ENCODE results near the gene KCNK18. TPM values are rescaled to one million over a fixed set of nuclear protein-coding genes. Genes with fewer than 3 reads are reported as not detected.
"Not testable (repeated sequence)": the region's sequence is repeated elsewhere in the genome, so short reads cannot be mapped to it uniquely, and the experiment has no call there.

Gene KCNK18
- total RNA-seq, 4 donors from 2014 or later: not detected

GRCh38 chr10:117228210-117228609 is 30.9 kb downstream of the KCNK18 start:
- intact Hi-C loops (cut with DNase I): no loop called here
- H3K36me3 ChIP-seq: no peaks in the 10 kb centered on the region
- H3K9me3 ChIP-seq: no peaks in the 10 kb centered on the region
- TF ChIP-seq EP300 (IDR thresholded peaks at IDR 0.05): no peak
- no peak for TF ChIP-seq CTCF (IDR thresholded peaks at IDR 0.05)
- no peak for TF ChIP-seq POLR2AphosphoS5 (IDR thresholded peaks at IDR 0.05)
- TF ChIP-seq POLR2A (IDR thresholded peaks at IDR 0.05; ENCODE audit: low read depth): no peak
- no peaks in the 10 kb centered on the region for H3K4me1 ChIP-seq
- H3K27ac ChIP-seq (replicated peaks in 1 of 4): no peak overlapping the region
- peaks cover 0 to 66% (median 0%) of the 10 kb centered on the region in 4 donors for H3K27me3 ChIP-seq
- H3K4me3 ChIP-seq: no peak overlapping the region
- no peak for DNase-seq (ENCODE audit: extremely low spot score)

GRCh38 chr10:117230107-117230506 is 32.8 kb downstream of the KCNK18 start:
- H3K4me3 ChIP-seq; H3K9me3 ChIP-seq; DNase-seq (ENCODE audit: extremely low spot score); H3K27ac ChIP-seq (replicated peaks in 1 of 4); H3K4me1 ChIP-seq; intact Hi-C loops (cut with DNase I); H3K36me3 ChIP-seq: not testable (repeated sequence)
- 90% methylated on average over 4 of the region's 4 CpGs for WGBS
- peaks cover 0 to 48% (median 0%) of the 10 kb centered on the region in 4 donors for H3K27me3 ChIP-seq

GRCh38 chr10:117237401-117237991 is 40.2 kb downstream of the KCNK18 start:
- Histone ChIP-seq H3K27ac (replicated peaks in 1 of 4) (no peak overlapping the region), H3K4me1 (peaks cover 4 to 16% (median 13%) of the 10 kb centered on the region in 4 donors), H3K36me3 (no peaks in the 10 kb centered on the region), H3K27me3 (peaks cover 0 to 44% (median 14%) of the 10 kb centered on the region in 4 donors), H3K9me3 (no peaks in the 10 kb centered on the region), H3K4me3 (no peak overlapping the region)
- 85% methylated on average over 5 of the region's 5 CpGs for WGBS
- TF ChIP-seq POLR2A (IDR thresholded peaks at IDR 0.05; ENCODE audit: low read depth) (no peak), EP300 (IDR thresholded peaks at IDR 0.05) (no peak), POLR2AphosphoS5 (IDR thresholded peaks at IDR 0.05) (no peak), CTCF (IDR thresholded peaks at IDR 0.05) (no peak)
- DNase-seq (ENCODE audit: extremely low spot score): no peak
- intact Hi-C loops (cut with DNase I): no loop called here

GRCh38 chr10:117239051-117239450 is 41.8 kb downstream of the KCNK18 start:
- WGBS: 87% methylated on average over 4 of the region's 8 CpGs
- peaks cover 0 to 59% (median 14%) of the 10 kb centered on the region in 4 donors for H3K27me3 ChIP-seq
- no peak for DNase-seq (ENCODE audit: extremely low spot score)

More at GRCh38 chr10:117239051-117239450, 41.8 kb downstream of the KCNK18 start:
- intact Hi-C loops (cut with DNase I): no loop called here
- Histone ChIP-seq H3K4me3 (no peak overlapping the region), H3K27ac (replicated peaks in 1 of 4) (no peak overlapping the region), H3K4me1 (peaks cover 4 to 16% (median 13%) of the 10 kb centered on the region in 4 donors), H3K36me3 (no peaks in the 10 kb centered on the region), H3K9me3 (no peaks in the 10 kb centered on the region)
- TF ChIP-seq EP300 (IDR thresholded peaks at IDR 0.05): no peak
- no peak for TF ChIP-seq CTCF (IDR thresholded peaks at IDR 0.05)
- TF ChIP-seq POLR2A (IDR thresholded peaks at IDR 0.05; ENCODE audit: low read depth): no peak
- TF ChIP-seq POLR2AphosphoS5 (IDR thresholded peaks at IDR 0.05): no peak
